ENCODE measurements around the gene PAEP. TPM values are rescaled to one million over a fixed set of nuclear protein-coding genes. Genes with fewer than 3 reads are reported as not detected.

Gene PAEP
- total RNA-seq, 1 donor = not detected

DNA sequence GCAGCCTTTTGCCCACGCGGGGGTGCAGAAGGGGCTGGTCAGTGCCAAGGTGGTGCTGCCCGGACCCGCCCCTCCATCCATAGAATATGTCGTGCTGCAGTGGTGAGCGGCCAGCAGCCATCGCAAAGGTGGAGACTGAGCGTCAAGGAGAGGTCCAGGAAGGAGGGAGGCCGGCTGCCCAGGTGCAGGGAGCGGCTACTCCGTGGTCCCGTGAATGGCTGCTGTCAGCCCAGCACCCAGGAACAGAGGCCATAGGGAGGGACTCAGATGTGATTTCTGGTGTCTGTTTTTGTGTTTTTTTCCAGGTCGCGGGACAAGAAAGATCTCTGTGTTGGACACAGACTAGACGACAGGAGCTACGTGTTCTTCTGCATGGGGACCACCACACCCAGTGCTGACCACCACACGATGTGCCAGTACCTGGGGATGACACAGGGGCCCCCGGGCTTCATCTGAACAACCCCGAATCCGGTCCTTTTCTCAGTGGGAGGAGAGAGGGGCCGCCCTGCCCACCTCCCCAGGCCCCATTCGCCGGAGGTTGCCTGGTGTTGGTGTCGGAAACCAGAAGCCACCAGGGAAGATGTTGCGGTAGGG lies 29.0 kb downstream of the PAEP start:
- no peak overlapping the region for H3K4me3 ChIP-seq (ENCODE audit: low read depth, low read length)
- DNase-seq (ENCODE audit: low read depth) = no peak
- TF ChIP-seq, protein P1, sequence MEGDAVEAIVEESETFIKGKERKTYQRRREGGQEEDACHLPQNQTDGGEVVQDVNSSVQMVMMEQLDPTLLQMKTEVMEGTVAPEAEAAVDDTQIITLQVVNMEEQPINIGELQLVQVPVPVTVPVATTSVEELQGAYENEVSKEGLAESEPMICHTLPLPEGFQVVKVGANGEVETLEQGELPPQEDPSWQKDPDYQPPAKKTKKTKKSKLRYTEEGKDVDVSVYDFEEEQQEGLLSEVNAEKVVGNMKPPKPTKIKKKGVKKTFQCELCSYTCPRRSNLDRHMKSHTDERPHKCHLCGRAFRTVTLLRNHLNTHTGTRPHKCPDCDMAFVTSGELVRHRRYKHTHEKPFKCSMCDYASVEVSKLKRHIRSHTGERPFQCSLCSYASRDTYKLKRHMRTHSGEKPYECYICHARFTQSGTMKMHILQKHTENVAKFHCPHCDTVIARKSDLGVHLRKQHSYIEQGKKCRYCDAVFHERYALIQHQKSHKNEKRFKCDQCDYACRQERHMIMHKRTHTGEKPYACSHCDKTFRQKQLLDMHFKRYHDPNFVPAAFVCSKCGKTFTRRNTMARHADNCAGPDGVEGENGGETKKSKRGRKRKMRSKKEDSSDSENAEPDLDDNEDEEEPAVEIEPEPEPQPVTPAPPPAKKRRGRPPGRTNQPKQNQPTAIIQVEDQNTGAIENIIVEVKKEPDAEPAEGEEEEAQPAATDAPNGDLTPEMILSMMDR (IDR thresholded peaks at IDR 0.05; ENCODE audit: insufficient read depth, low read depth, low read length) = no peak

DNA sequence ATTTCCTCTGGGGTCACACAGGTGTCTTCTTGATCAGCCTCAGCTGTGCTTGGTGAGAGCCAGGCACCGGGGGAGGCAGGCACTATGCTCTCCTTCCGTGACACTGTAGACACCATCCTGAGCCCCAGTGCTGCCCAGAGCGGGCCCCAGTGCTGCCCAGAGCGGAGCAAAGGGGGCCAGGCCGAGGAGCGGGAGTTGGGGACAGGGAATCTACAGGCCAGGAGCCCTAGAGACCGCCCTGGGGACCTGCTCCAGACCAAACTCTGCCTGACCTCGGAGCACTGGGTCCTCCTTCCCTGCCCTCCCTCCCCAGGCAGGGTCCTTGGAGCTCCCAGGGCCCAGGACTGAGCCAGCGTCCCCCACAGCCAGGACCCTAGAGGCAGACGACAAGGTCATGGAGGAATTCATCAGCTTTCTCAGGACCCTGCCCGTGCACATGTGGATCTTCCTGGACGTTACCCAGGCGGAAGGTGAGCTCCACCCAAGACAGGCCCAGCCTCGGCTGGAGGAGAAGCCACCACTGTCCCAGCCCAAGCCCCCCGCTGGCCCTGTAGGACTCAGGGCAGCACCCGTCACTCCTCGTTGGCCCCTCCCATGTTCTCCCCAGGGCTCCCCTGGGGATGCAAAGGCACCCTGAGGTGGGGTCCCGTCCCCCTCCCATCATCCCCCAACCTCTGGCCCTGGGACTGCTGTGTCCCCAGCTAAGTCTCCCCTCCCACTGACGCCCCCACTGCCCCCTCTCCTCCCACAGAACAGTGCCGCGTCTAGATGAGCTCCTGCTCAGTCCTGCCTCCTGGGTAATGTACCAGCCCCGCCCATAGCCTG lies 30.2 kb downstream of the PAEP start:
- DNase-seq (ENCODE audit: low read depth) = no peak
- TF ChIP-seq, protein P1 (IDR thresholded peaks at IDR 0.05; ENCODE audit: insufficient read depth, low read depth, low read length) = no peak
- H3K4me3 ChIP-seq (ENCODE audit: low read depth, low read length) = no peak overlapping the region

DNA sequence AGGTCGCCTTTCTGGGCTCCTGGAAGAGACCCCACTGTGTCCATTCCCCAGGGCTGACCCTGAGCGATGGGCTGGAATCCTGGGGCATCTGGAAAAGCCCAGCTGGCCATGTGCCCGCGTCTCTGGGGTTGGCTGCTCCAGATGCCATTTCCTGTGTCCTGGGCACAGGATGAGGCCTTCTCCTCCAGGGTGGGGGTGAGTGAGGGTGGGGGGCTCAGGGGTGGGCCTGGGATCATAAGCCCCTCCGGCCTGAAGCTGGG lies 30.7 kb downstream of the PAEP start:
- TF ChIP-seq, protein P1 (IDR thresholded peaks at IDR 0.05; ENCODE audit: insufficient read depth, low read depth, low read length) = no peak
- no peak for DNase-seq (ENCODE audit: low read depth)
- H3K4me3 ChIP-seq (ENCODE audit: low read depth, low read length) = no peak overlapping the region

DNA sequence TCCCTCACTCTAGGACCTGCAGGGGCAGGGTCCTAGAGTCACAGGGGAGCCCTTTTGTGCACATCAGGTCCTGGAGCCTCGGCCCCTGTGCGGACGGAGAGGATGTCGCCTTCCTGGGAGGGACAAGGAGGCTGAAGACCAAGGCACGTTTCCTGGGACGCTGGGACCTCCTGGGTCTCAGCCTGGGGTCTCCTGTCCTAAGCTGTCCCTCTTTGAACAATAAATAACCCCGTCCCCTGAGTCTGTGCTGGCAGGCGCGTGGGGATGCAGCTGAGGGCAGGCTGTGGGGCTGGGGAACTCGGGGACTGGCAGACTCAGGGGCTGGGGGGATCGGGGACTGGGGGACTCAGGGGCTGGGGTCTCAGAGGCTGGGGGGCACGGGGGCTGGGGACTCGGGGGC lies 31.1 kb downstream of the PAEP start:
- no peak overlapping the region for H3K4me3 ChIP-seq (ENCODE audit: low read depth, low read length)
- TF ChIP-seq, protein P1 (IDR thresholded peaks at IDR 0.05; ENCODE audit: insufficient read depth, low read depth, low read length) = no peak
- no peak for DNase-seq (ENCODE audit: low read depth)

DNA sequence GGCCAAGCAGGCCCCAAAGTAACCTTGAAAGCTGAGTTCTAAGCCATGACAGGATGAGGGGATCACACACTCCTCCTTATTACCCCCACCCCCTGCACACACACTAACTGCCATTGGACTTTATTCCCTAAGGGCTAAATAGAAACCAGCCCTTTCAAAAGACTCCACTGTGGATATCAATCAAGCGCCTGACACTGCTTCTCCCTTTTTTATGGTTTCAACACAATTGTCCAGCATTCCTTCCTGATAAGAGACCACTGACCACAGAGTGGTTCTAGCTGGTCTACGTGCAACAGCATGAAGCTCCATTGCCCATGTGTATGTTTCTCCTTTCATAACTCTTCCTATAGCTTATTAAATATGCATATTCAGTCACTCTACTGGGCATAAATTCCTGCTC lies 34.7 kb downstream of the PAEP start:
- TF ChIP-seq, protein P1 (IDR thresholded peaks at IDR 0.05; ENCODE audit: insufficient read depth, low read depth, low read length) = no peak
- no peak overlapping the region for H3K4me3 ChIP-seq (ENCODE audit: low read depth, low read length)
- no peak for DNase-seq (ENCODE audit: low read depth)

DNA sequence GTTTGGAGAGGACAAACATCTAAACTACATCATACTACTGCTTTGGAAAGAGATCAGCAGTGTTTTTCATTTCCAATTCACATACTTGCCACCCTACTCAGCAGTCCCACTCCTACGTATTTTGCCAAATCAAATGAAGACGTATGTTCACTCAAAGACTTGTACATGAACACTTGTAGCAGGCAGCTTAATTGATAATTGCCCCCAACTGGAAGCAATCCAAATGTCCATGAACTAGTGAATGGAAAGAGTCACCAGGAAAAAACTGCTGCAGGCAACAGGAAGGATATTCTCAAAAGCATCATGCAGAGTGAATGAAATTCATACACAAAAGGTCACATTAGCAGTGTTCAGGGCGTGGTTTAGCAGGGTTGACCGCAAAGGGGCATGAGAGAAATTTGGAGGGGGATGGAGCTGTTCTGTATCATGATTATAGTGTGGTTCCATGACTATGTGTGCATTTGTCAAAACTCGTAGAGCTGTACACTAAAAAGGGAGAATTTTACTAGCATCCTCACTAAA lies 38.8 kb downstream of the PAEP start:
- no peak overlapping the region for H3K4me3 ChIP-seq (ENCODE audit: low read depth, low read length)
- no peak for DNase-seq (ENCODE audit: low read depth)
- TF ChIP-seq, protein P1 (IDR thresholded peaks at IDR 0.05; ENCODE audit: insufficient read depth, low read depth, low read length) = no peak

All from fibroblast of villous mesenchyme (primary cell).